ENCODE measurements around the gene SHC3.

The SHC3 gene

GRCh38 chr9:88998503-88998902 is 180.1 kb downstream of the SHC3 start:
- DNase-seq (ENCODE audit: low read depth): no peak
- TF ChIP-seq CTCF (IDR thresholded peaks at IDR 0.05; ENCODE audit: control insufficient read depth, extremely low read depth, insufficient read depth): no peak
- no peak overlapping the region for H3K4me3 ChIP-seq (ENCODE audit: low read depth, low read length)

GRCh38 chr9:88997646-88998045 is 181.0 kb downstream of the SHC3 start:
- no peak for TF ChIP-seq CTCF (IDR thresholded peaks at IDR 0.05; ENCODE audit: control insufficient read depth, extremely low read depth, insufficient read depth)
- no peak for DNase-seq (ENCODE audit: low read depth)
- H3K4me3 ChIP-seq (ENCODE audit: low read depth, low read length): no peak overlapping the region

- no peak for DNase-seq (ENCODE audit: low read depth)
- H3K4me3 ChIP-seq (ENCODE audit: low read depth, low read length): no peak overlapping the region
- no peak for TF ChIP-seq CTCF (IDR thresholded peaks at IDR 0.05; ENCODE audit: control insufficient read depth, extremely low read depth, insufficient read depth)
Observed at GRCh38 chr9:88996921-88997235, 181.7 kb downstream of the SHC3 start.

- H3K4me3 ChIP-seq (ENCODE audit: low read depth, low read length): no peak overlapping the region
- no peak for DNase-seq (ENCODE audit: low read depth)
- TF ChIP-seq CTCF (IDR thresholded peaks at IDR 0.05; ENCODE audit: control insufficient read depth, extremely low read depth, insufficient read depth): no peak
Observed at GRCh38 chr9:88996046-88996920, 182.3 kb downstream of the SHC3 start.

GRCh38 chr9:88995627-88996026 is 183.0 kb downstream of the SHC3 start:
- TF ChIP-seq CTCF (IDR thresholded peaks at IDR 0.05; ENCODE audit: control insufficient read depth, extremely low read depth, insufficient read depth): no peak
- no peak for DNase-seq (ENCODE audit: low read depth)
- no peak overlapping the region for H3K4me3 ChIP-seq (ENCODE audit: low read depth, low read length)

GRCh38 chr9:88995200-88995577 is 183.4 kb downstream of the SHC3 start:
- DNase-seq (ENCODE audit: low read depth): no peak
- TF ChIP-seq CTCF (IDR thresholded peaks at IDR 0.05; ENCODE audit: control insufficient read depth, extremely low read depth, insufficient read depth): no peak
- H3K4me3 ChIP-seq (ENCODE audit: low read depth, low read length): no peak overlapping the region

All from LNCaP clone FGC (cell line).